NCI-H1092 treated with DMSO at 0.1 percent for 48 hours (cell line): ENCODE data around the gene TMEM229B.

Experiments used
- DNase-seq: peaks from one replicate; lab custom pipeline; 2025; lab: John Stamatoyannopoulos, UW

Gene TMEM229B

GRCh38 chr14:67487332-67487731 lies 1.2 kb downstream of the TMEM229B start:
- no peak for DNase-seq

GRCh38 chr14:67486890-67487289 lies 1.6 kb downstream of the TMEM229B start:
- DNase-seq: no peak

- no peak for DNase-seq
These were observed 2.9 kb downstream of the TMEM229B start for GRCh38 chr14:67485501-67486095.

- no peak for DNase-seq
These were observed 4.8 kb downstream of the TMEM229B start for GRCh38 chr14:67483579-67484285.

GRCh38 chr14:67482231-67483164 lies 6.0 kb downstream of the TMEM229B start:
- no peak for DNase-seq

GRCh38 chr14:67480011-67480410 lies 8.5 kb downstream of the TMEM229B start:
- DNase-seq: peak; percentile 72

GRCh38 chr14:67478800-67479084 lies 9.8 kb downstream of the TMEM229B start:
- DNase-seq: no peak

- peak; percentile 65 for DNase-seq
These were observed 10.4 kb downstream of the TMEM229B start for GRCh38 chr14:67477926-67478799.

GRCh38 chr14:67474366-67474765 lies 14.2 kb downstream of the TMEM229B start:
- DNase-seq: no peak

- DNase-seq: no peak
These were observed 15.0 kb downstream of the TMEM229B start for GRCh38 chr14:67473290-67474082.

GRCh38 chr14:67472726-67473125 lies 15.8 kb downstream of the TMEM229B start:
- DNase-seq: no peak

- DNase-seq: no peak
These were observed 18.6 kb downstream of the TMEM229B start for GRCh38 chr14:67469954-67470353.

- no peak for DNase-seq
These were observed 20.2 kb downstream of the TMEM229B start for GRCh38 chr14:67468378-67468730.

- no peak for DNase-seq
These were observed 21.4 kb downstream of the TMEM229B start for GRCh38 chr14:67467134-67467533.

GRCh38 chr14:67464879-67465278 lies 23.6 kb downstream of the TMEM229B start:
- no peak for DNase-seq

GRCh38 chr14:67464377-67464776 lies 24.1 kb downstream of the TMEM229B start:
- no peak for DNase-seq

- no peak for DNase-seq
These were observed 24.6 kb downstream of the TMEM229B start for GRCh38 chr14:67463900-67464299.

GRCh38 chr14:67461996-67462395 lies 26.5 kb downstream of the TMEM229B start:
- no peak for DNase-seq

- no peak for DNase-seq
These were observed 27.1 kb downstream of the TMEM229B start for GRCh38 chr14:67461341-67461985.

- no peak for DNase-seq
These were observed 29.2 kb downstream of the TMEM229B start for GRCh38 chr14:67459336-67459735.

GRCh38 chr14:67457782-67458181 lies 30.7 kb downstream of the TMEM229B start:
- DNase-seq: no peak
